ENCODE data around the gene FBLN2.

Gene FBLN2

GRCh38 chr3:13532085-13532484 is 16.8 kb upstream of the FBLN2 start:
- H3K27me3 ChIP-seq: peaks cover 0 to 3% of the 10 kb centered on the region in 2 donors
- DNase-seq: peak; percentile 75
- H3K4me3 ChIP-seq: no peak overlapping the region
- H3K36me3 ChIP-seq: no peaks in the 10 kb centered on the region
- no peaks in the 10 kb centered on the region for H3K9me3 ChIP-seq
- intact Hi-C loops (cut with DNase I; ENCODE audit: low total_unique reads): no loop called here
- TF ChIP-seq CTCF (IDR thresholded peaks at IDR 0.05): no peak
- H3K4me1 ChIP-seq: peaks cover 0 to 19% (median 6%) of the 10 kb centered on the region in 4 donors
- H3K27ac ChIP-seq: peak overlapping the region in 1 of 2 donors; percentile 41

GRCh38 chr3:13532631-13533030 is 16.3 kb upstream of the FBLN2 start:
- no peak for TF ChIP-seq CTCF (IDR thresholded peaks at IDR 0.05)
- peak overlapping the region in 1 of 2 donors; percentile 41 for H3K27ac ChIP-seq
- peaks cover 0 to 19% (median 9%) of the 10 kb centered on the region in 4 donors for H3K4me1 ChIP-seq
- intact Hi-C loops (cut with DNase I; ENCODE audit: low total_unique reads): no loop called here
- peak in 1 of 2 donors; percentile 69 for DNase-seq
- peaks cover 0 to 3% of the 10 kb centered on the region in 2 donors for H3K27me3 ChIP-seq
- no peak overlapping the region for H3K4me3 ChIP-seq
- H3K9me3 ChIP-seq: no peaks in the 10 kb centered on the region
- H3K36me3 ChIP-seq: no peaks in the 10 kb centered on the region

- DNase-seq: peak in 1 of 2 donors; percentile 70
- no peak overlapping the region for H3K27ac ChIP-seq
Observed at GRCh38 chr3:13533885-13534301, 15.0 kb upstream of the FBLN2 start.

GRCh38 chr3:13535526-13535875 is 13.4 kb upstream of the FBLN2 start:
- no peak overlapping the region for H3K27ac ChIP-seq
- H3K36me3 ChIP-seq: no peaks in the 10 kb centered on the region
- intact Hi-C loops (cut with DNase I; ENCODE audit: low total_unique reads): no loop called here
- H3K27me3 ChIP-seq: no peaks in the 10 kb centered on the region
- H3K4me1 ChIP-seq: peaks cover 0 to 26% (median 10%) of the 10 kb centered on the region in 4 donors
- TF ChIP-seq CTCF (IDR thresholded peaks at IDR 0.05): no peak
- no peak overlapping the region for H3K4me3 ChIP-seq
- H3K9me3 ChIP-seq: no peaks in the 10 kb centered on the region
- no peak for DNase-seq

More at GRCh38 chr3:13533885-13534301, 15.0 kb upstream of the FBLN2 start:
- peaks cover 0 to 3% of the 10 kb centered on the region in 2 donors for H3K27me3 ChIP-seq
- peaks cover 0 to 26% (median 10%) of the 10 kb centered on the region in 4 donors for H3K4me1 ChIP-seq
- no peaks in the 10 kb centered on the region for H3K9me3 ChIP-seq
- H3K4me3 ChIP-seq: no peak overlapping the region
- TF ChIP-seq CTCF (IDR thresholded peaks at IDR 0.05): no peak
- no peaks in the 10 kb centered on the region for H3K36me3 ChIP-seq
- intact Hi-C loops (cut with DNase I; ENCODE audit: low total_unique reads): no loop called here

DNA sequence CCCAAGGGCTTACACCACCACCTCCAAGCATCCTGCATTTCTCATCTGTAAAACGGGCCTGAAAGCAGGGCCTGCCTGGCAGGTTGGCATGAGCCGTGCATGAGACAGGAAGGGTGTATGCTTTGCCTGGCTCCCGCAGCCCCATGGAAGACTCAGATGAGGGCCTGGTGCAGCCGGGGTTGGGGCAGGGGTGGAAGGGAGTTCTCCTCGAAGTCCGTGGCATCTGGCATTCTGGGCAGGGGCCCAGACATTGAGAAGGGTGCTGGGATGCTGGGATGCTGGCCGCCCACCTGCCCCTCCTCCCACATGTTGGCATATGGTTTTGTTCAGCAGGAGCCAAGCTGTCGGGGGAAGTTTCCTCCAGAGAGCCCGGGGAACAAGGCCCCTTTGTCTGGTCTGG is 13.0 kb upstream of the FBLN2 start:
- peak overlapping the region in 1 of 2 donors; percentile 52 for H3K27ac ChIP-seq
- DNase-seq: peak in 1 of 2 donors; percentile 64
- H3K36me3 ChIP-seq: no peaks in the 10 kb centered on the region
- no peaks in the 10 kb centered on the region for H3K27me3 ChIP-seq
- H3K9me3 ChIP-seq: no peaks in the 10 kb centered on the region
- TF ChIP-seq CTCF (IDR thresholded peaks at IDR 0.05): no peak
- intact Hi-C loops (cut with DNase I; ENCODE audit: low total_unique reads): no loop called here
- peaks cover 0 to 26% (median 10%) of the 10 kb centered on the region in 4 donors for H3K4me1 ChIP-seq
- H3K4me3 ChIP-seq: no peak overlapping the region

DNA sequence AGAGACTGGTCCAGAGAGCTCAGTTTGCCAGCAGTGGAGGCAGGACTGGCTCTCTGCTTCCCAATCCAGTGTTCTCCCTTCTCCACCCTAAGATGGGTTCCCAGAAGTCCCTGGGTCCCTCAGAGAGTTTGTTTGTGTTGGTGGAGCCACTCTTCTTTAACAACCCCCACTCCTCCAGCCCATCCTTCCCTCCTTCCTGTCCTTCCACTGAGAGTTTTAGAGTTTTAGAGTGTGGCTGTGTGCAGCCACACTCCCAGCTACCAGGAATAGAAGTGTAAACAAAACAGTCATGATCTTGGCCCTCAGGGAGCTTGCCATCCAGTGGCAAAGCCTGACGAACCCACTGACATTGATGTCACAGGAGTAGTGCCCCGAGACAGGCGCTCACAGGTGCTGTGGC is 12.5 kb upstream of the FBLN2 start:
- H3K27ac ChIP-seq: peak overlapping the region in 1 of 2 donors; percentile 52
- no peak overlapping the region for H3K4me3 ChIP-seq
- no peak for TF ChIP-seq CTCF (IDR thresholded peaks at IDR 0.05)
- no peaks in the 10 kb centered on the region for H3K9me3 ChIP-seq
- H3K36me3 ChIP-seq: no peaks in the 10 kb centered on the region
- peak in 1 of 2 donors; percentile 64 for DNase-seq
- intact Hi-C loops (cut with DNase I; ENCODE audit: low total_unique reads): no loop called here
- H3K4me1 ChIP-seq: peaks cover 0 to 26% (median 10%) of the 10 kb centered on the region in 4 donors
- no peaks in the 10 kb centered on the region for H3K27me3 ChIP-seq

Data from tibial artery (tissue), 4 donors.